Measurements from ENCODE around the gene ZBED3.

DNA sequence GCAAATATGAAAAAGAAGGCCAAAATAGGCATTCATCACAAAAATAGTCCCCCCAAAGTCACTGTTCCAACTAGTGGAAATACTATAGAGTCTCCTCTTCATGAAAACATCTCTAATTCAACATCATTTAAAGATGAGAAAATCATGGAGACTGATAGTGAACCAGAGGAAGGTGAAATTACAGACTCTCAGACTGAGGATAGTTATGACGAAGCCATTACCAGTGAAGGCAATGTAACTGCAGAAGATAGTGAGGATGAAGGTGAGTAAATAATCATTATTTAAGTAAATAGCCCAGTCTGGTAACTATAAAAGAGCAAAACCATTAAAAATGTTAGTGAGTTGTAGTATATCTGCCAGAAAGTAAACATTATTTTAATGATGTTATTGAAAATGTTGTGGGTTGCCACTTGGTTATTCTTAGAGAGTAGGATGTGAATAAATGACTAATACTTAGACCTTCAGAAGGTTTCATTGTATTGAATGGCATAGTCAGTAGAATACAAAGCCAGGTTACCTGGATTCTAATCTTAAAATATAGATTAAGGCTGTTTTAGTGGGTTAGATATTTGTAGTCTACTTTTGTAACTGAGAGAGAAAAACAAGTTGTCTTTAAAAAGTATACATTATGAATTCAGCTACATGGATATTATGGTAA, 40.5 kb downstream of the ZBED3 start:
- TF ChIP-seq POLR2A (IDR thresholded peaks at IDR 0.05; ENCODE audit: low read length) = no peak
- TF ChIP-seq GATA1 (IDR thresholded peaks at IDR 0.05; ENCODE audit: low read depth, low read length) = no peak
